Activated CD4-positive, alpha-beta memory T cell treated with anti-CD3 and anti-CD28 coated beads, Interleukin-2, amount 10 ng/mL, durations not matched to agents 7 days and 5 days (primary cell): ENCODE data around the gene MRPS6. TPM values are rescaled to one million over a fixed set of nuclear protein-coding genes. Genes with fewer than 3 reads are reported as not detected.
A peak's percentile ranks its signal among the peaks of the same experiment; 100 is the strongest.

Experiments
- CTCF ChIA-PET: fragments of 350-600 bp; sonication (Branson Sonifier 250); formaldehyde crosslinking; loops from one replicate; lab custom pipeline; 2021; ENCODE audit warnings: antibody characterized with exemption, inconsistent platforms; lab: Charles Lee
- POLR2A ChIA-PET: fragments of 350-600 bp; sonication (Branson Sonifier 250); formaldehyde crosslinking; loops from one replicate; lab custom pipeline; 2021; ENCODE audit warnings: antibody characterized with exemption; lab: Charles Lee
- DNase-seq: peaks from one replicate; pipeline ENCODE4 v3.0.0-alpha.2; 2020
- H3K27ac Mint-ChIP-seq: one replicate; pipeline ENCODE4 v1.8.0; 2021; ENCODE audit warnings: mild to moderate bottlenecking, mixed read lengths
- H3K27me3 Mint-ChIP-seq: one replicate; pipeline ENCODE4 v1.8.0; 2021; ENCODE audit warnings: mixed read lengths
- H3K36me3 Mint-ChIP-seq: one replicate; pipeline ENCODE4 v1.8.0; 2021; ENCODE audit warnings: low read depth, mixed read lengths
- H3K4me1 Mint-ChIP-seq: one replicate; pipeline ENCODE4 v1.8.0; 2021; ENCODE audit warnings: mixed read lengths
- H3K4me3 Mint-ChIP-seq: one replicate; pipeline ENCODE4 v1.8.0; 2021; ENCODE audit warnings: mild to moderate bottlenecking, mixed read lengths
- H3K9me3 Mint-ChIP-seq: one replicate; pipeline ENCODE4 v1.8.0; 2021; ENCODE audit warnings: mixed read lengths
- total RNA-seq, 2 experiments: library from RNA; stranded (reverse); gene quantifications; one replicate each; pipeline ENCODE4 v1.2.3, GENCODE V29; 2021

The MRPS6 gene
- total RNA-seq, 2 experiments from 2014 or later: 75.2 to 79.2 TPM

GRCh38 chr21:34129039-34129891 lies 55.9 kb downstream of the MRPS6 start:
- Mint-ChIP-seq H3K9me3 (peaks cover 6% of the 10 kb centered on the region), H3K4me3 (no peak overlapping the region), H3K27ac (peak overlapping the region; percentile 48), H3K4me1 (peaks cover 50% of the 10 kb centered on the region), H3K27me3 (no peaks in the 10 kb centered on the region), H3K36me3 (peaks cover 80% of the 10 kb centered on the region)
- peak; percentile 56 for DNase-seq
- ChIA-PET CTCF (interaction anchor here (1.3 to 3.3 kb wide), 6 partner anchors 26 to 218 kb away, joined by 3 to 20 read pairs (median 7); no protein-coding TSS in a partner anchor), POLR2A (interaction anchor here (1.5 to 1.8 kb wide), 3 partner anchors 25 to 205 kb away, joined by 4 to 6 read pairs (median 6); no protein-coding TSS in a partner anchor)

- Mint-ChIP-seq H3K27ac (peak overlapping the region; percentile 15), H3K4me1 (peaks cover 50% of the 10 kb centered on the region), H3K4me3 (no peak overlapping the region), H3K27me3 (no peaks in the 10 kb centered on the region), H3K9me3 (peaks cover 2% of the 10 kb centered on the region), H3K36me3 (peaks cover 80% of the 10 kb centered on the region)
- no peak for DNase-seq
- CTCF ChIA-PET: interaction anchor here (1.3 to 3.3 kb wide), 6 partner anchors 25 to 218 kb away, joined by 3 to 20 read pairs (median 7); no protein-coding TSS in a partner anchor
- POLR2A ChIA-PET: interaction anchor here (1.2 to 1.8 kb wide), 4 partner anchors 24 to 206 kb away, joined by 3 to 6 read pairs (median 5); no protein-coding TSS in a partner anchor
Measured at GRCh38 chr21:34129901-34130715, 56.7 kb downstream of the MRPS6 start.

- no peak for DNase-seq
- no peaks in the 10 kb centered on the region for H3K27me3 Mint-ChIP-seq
- H3K9me3 Mint-ChIP-seq: peaks cover 2% of the 10 kb centered on the region
- ChIA-PET POLR2A (interaction anchor here (1.2 kb wide), 1 partner anchor 207 kb away, joined by 3 read pairs; no protein-coding TSS in a partner anchor), CTCF (interaction anchor here (1.0 to 2.0 kb wide), 2 partner anchors 10 to 217 kb away, joined by 3 to 10 read pairs; no protein-coding TSS in a partner anchor)
- H3K4me3 Mint-ChIP-seq: no peak overlapping the region
- peaks cover 80% of the 10 kb centered on the region for H3K36me3 Mint-ChIP-seq
- peaks cover 50% of the 10 kb centered on the region for H3K4me1 Mint-ChIP-seq
- peak overlapping the region; percentile 15 for H3K27ac Mint-ChIP-seq
Measured at GRCh38 chr21:34130716-34130985, 57.3 kb downstream of the MRPS6 start.

- Mint-ChIP-seq H3K4me3 (no peak overlapping the region), H3K36me3 (peaks cover 77% of the 10 kb centered on the region), H3K9me3 (peaks cover 2% of the 10 kb centered on the region), H3K4me1 (peaks cover 46% of the 10 kb centered on the region), H3K27me3 (no peaks in the 10 kb centered on the region), H3K27ac (no peak overlapping the region)
- ChIA-PET CTCF (interaction anchor here (1.0 to 1.3 kb wide), 2 partner anchors 11 to 216 kb away, joined by 3 read pairs; no protein-coding TSS in a partner anchor), POLR2A (interaction anchor here (1.2 kb wide), 1 partner anchor 208 kb away, joined by 3 read pairs; no protein-coding TSS in a partner anchor)
- DNase-seq: no peak
Measured at GRCh38 chr21:34131586-34131985, 58.2 kb downstream of the MRPS6 start.

- no peak for DNase-seq
- CTCF ChIA-PET: interaction anchor here (1.3 to 1.8 kb wide), 2 partner anchors 208 to 216 kb away, joined by 3 to 6 read pairs; no protein-coding TSS in a partner anchor
- POLR2A ChIA-PET: no interaction called here
- H3K27ac Mint-ChIP-seq: no peak overlapping the region
- H3K4me1 Mint-ChIP-seq: peaks cover 46% of the 10 kb centered on the region
- H3K36me3 Mint-ChIP-seq: peaks cover 79% of the 10 kb centered on the region
- H3K27me3 Mint-ChIP-seq: no peaks in the 10 kb centered on the region
- no peak overlapping the region for H3K4me3 Mint-ChIP-seq
- H3K9me3 Mint-ChIP-seq: peaks cover 2% of the 10 kb centered on the region
Measured at GRCh38 chr21:34132202-34132601, 58.8 kb downstream of the MRPS6 start.

GRCh38 chr21:34132926-34133325 lies 59.5 kb downstream of the MRPS6 start:
- no peak overlapping the region for H3K4me3 Mint-ChIP-seq
- no peak overlapping the region for H3K27ac Mint-ChIP-seq
- no peak for DNase-seq
- ChIA-PET POLR2A (no interaction called here), CTCF (interaction anchor here (1.7 to 1.8 kb wide), 2 partner anchors 9 to 209 kb away, joined by 5 to 6 read pairs; no protein-coding TSS in a partner anchor)
- peaks cover 45% of the 10 kb centered on the region for H3K4me1 Mint-ChIP-seq
- H3K9me3 Mint-ChIP-seq: peaks cover 5% of the 10 kb centered on the region
- no peaks in the 10 kb centered on the region for H3K27me3 Mint-ChIP-seq
- H3K36me3 Mint-ChIP-seq: peaks cover 76% of the 10 kb centered on the region

- peaks cover 7% of the 10 kb centered on the region for H3K9me3 Mint-ChIP-seq
- H3K4me3 Mint-ChIP-seq: no peak overlapping the region
- CTCF ChIA-PET: interaction anchor here (1.7 to 1.8 kb wide), 2 partner anchors 9 to 209 kb away, joined by 5 to 6 read pairs; no protein-coding TSS in a partner anchor
- DNase-seq: no peak
- H3K27me3 Mint-ChIP-seq: no peaks in the 10 kb centered on the region
- POLR2A ChIA-PET: no interaction called here
- no peak overlapping the region for H3K27ac Mint-ChIP-seq
- peaks cover 77% of the 10 kb centered on the region for H3K36me3 Mint-ChIP-seq
- peaks cover 42% of the 10 kb centered on the region for H3K4me1 Mint-ChIP-seq
Measured at GRCh38 chr21:34133392-34133791, 60.0 kb downstream of the MRPS6 start.

GRCh38 chr21:34133802-34134201 lies 60.4 kb downstream of the MRPS6 start:
- Mint-ChIP-seq H3K27ac (no peak overlapping the region), H3K9me3 (peaks cover 7% of the 10 kb centered on the region), H3K27me3 (no peaks in the 10 kb centered on the region), H3K4me1 (peaks cover 38% of the 10 kb centered on the region), H3K4me3 (no peak overlapping the region), H3K36me3 (peaks cover 77% of the 10 kb centered on the region)
- ChIA-PET CTCF (interaction anchor here (1.7 to 1.8 kb wide), 2 partner anchors 8 to 210 kb away, joined by 5 to 6 read pairs; no protein-coding TSS in a partner anchor), POLR2A (no interaction called here)
- DNase-seq: no peak

GRCh38 chr21:34135330-34135729 lies 62.0 kb downstream of the MRPS6 start:
- Mint-ChIP-seq H3K4me3 (no peak overlapping the region), H3K4me1 (peaks cover 25% of the 10 kb centered on the region), H3K9me3 (peaks cover 7% of the 10 kb centered on the region), H3K27ac (no peak overlapping the region), H3K27me3 (no peaks in the 10 kb centered on the region), H3K36me3 (peaks cover 77% of the 10 kb centered on the region)
- DNase-seq: no peak
- POLR2A ChIA-PET: no interaction called here
- CTCF ChIA-PET: no interaction called here

- Mint-ChIP-seq H3K27ac (no peak overlapping the region), H3K9me3 (peaks cover 9% of the 10 kb centered on the region), H3K27me3 (no peaks in the 10 kb centered on the region), H3K4me3 (no peak overlapping the region), H3K36me3 (peaks cover 75% of the 10 kb centered on the region), H3K4me1 (peaks cover 2% of the 10 kb centered on the region)
- DNase-seq: no peak
- CTCF ChIA-PET: interaction anchor here (1.1 to 1.9 kb wide), 2 partner anchors 8 to 13 kb away, joined by 3 to 5 read pairs; no protein-coding TSS in a partner anchor
- POLR2A ChIA-PET: no interaction called here
Measured at GRCh38 chr21:34141373-34141772, 68.0 kb downstream of the MRPS6 start.

GRCh38 chr21:34143685-34144182 lies 70.4 kb downstream of the MRPS6 start:
- peaks cover 67% of the 10 kb centered on the region for H3K36me3 Mint-ChIP-seq
- H3K9me3 Mint-ChIP-seq: peaks cover 4% of the 10 kb centered on the region
- DNase-seq: no peak
- H3K27me3 Mint-ChIP-seq: no peaks in the 10 kb centered on the region
- H3K4me1 Mint-ChIP-seq: peaks cover 2% of the 10 kb centered on the region
- ChIA-PET CTCF (no interaction called here), POLR2A (interaction anchor here (0.5 kb wide), 1 partner anchor 118 kb away, joined by 3 read pairs; no protein-coding TSS in a partner anchor)
- H3K27ac Mint-ChIP-seq: no peak overlapping the region
- no peak overlapping the region for H3K4me3 Mint-ChIP-seq

GRCh38 chr21:34144224-34144623 lies 70.8 kb downstream of the MRPS6 start:
- Mint-ChIP-seq H3K4me3 (no peak overlapping the region), H3K27ac (no peak overlapping the region), H3K9me3 (peaks cover 4% of the 10 kb centered on the region), H3K4me1 (peaks cover 2% of the 10 kb centered on the region), H3K36me3 (peaks cover 67% of the 10 kb centered on the region), H3K27me3 (no peaks in the 10 kb centered on the region)
- CTCF ChIA-PET: no interaction called here
- no peak for DNase-seq
- POLR2A ChIA-PET: interaction anchor here (0.5 kb wide), 1 partner anchor 119 kb away, joined by 3 read pairs; no protein-coding TSS in a partner anchor
